BJ (cell line): ENCODE measurements around the gene P3R3URF. TPM values are rescaled to one million over a fixed set of nuclear protein-coding genes. Genes with fewer than 3 reads are reported as not detected.
A peak's percentile ranks its signal among the peaks of the same experiment; 100 is the strongest.

Experiments used
- CTCF ChIA-PET: fragments of 350-600 bp; formaldehyde crosslinking; extraction: SDS; loops from one replicate; lab custom pipeline; 2021; ENCODE audit warnings: antibody characterized with exemption, inconsistent platforms; lab: Yijun Ruan, JAX
- POLR2A ChIA-PET: fragments of 300-600 bp; sonication (Branson Sonifier 250); formaldehyde crosslinking; extraction: SDS; loops from one replicate; lab custom pipeline; 2021; ENCODE audit warnings: antibody characterized with exemption; lab: Charles Lee
- DNase-seq: peaks from one replicate; pipeline ENCODE4 v3.0.0-alpha.2; 2011; ENCODE audit warnings: low read depth
- H3K27me3 ChIP-seq: 2 replicates; pipeline ENCODE4 v1.6.0; 2011; ENCODE audit warnings: low read length; ENCODE audit not compliant: control insufficient read depth, insufficient read depth
- H3K36me3 ChIP-seq: 2 replicates; pipeline ENCODE4 v1.5.1; 2011; ENCODE audit warnings: low read length; ENCODE audit not compliant: control insufficient read depth, insufficient read depth
- H3K4me3 ChIP-seq: 2 replicates; pipeline ENCODE4 v1.5.1; 2011; ENCODE audit warnings: low read depth, mild to moderate bottlenecking, control low read depth, low read length
- polyA plus RNA-seq: library from polyadenylated mRNA; depleted of rRNA; stranded (reverse); fragments of >200 nt; gene quantifications from 2 replicates; pipeline ENCODE4 v1.2.3, GENCODE V29; 2011; rRNA removed
- small RNA-seq: library from RNA; depleted of rRNA; stranded (forward); fragments of <200 nt; gene quantifications from one replicate; pipeline ENCODE3, GENCODE V24; 2012; ENCODE audit warnings: low replicate concordance, low read depth; ENCODE audit not compliant: insufficient read length
- TF ChIP-seq, protein P1 (sequence below): IDR thresholded peaks from 2 replicates; pipeline ENCODE4 v1.5.1; 2011; ENCODE audit warnings: low read depth, mild to moderate bottlenecking, control low read depth, inconsistent platforms, low read length, moderate library complexity; ENCODE audit not compliant: insufficient read depth

P3R3URF gene
- polyA plus RNA-seq, 1 experiment = not detected

- TF ChIP-seq, protein P1, sequence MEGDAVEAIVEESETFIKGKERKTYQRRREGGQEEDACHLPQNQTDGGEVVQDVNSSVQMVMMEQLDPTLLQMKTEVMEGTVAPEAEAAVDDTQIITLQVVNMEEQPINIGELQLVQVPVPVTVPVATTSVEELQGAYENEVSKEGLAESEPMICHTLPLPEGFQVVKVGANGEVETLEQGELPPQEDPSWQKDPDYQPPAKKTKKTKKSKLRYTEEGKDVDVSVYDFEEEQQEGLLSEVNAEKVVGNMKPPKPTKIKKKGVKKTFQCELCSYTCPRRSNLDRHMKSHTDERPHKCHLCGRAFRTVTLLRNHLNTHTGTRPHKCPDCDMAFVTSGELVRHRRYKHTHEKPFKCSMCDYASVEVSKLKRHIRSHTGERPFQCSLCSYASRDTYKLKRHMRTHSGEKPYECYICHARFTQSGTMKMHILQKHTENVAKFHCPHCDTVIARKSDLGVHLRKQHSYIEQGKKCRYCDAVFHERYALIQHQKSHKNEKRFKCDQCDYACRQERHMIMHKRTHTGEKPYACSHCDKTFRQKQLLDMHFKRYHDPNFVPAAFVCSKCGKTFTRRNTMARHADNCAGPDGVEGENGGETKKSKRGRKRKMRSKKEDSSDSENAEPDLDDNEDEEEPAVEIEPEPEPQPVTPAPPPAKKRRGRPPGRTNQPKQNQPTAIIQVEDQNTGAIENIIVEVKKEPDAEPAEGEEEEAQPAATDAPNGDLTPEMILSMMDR = no peak
- CTCF ChIA-PET = interaction anchor here (0.8 to 1.2 kb wide), 4 partner anchors 30 to 93 kb away, joined by 3 to 4 read pairs (median 3); no protein-coding TSS in a partner anchor
- Histone ChIP-seq H3K36me3 (no peaks in the 10 kb centered on the region), H3K4me3 (peak overlapping the region; percentile 68), H3K27me3 (no peaks in the 10 kb centered on the region)
- DNase-seq = no peak
- POLR2A ChIA-PET = no interaction called here
Observed at GRCh38 chr1:46130606-46131005, 45.7 kb downstream of the P3R3URF start.

- no peak for DNase-seq
- no peaks in the 10 kb centered on the region for H3K27me3 ChIP-seq
- H3K4me3 ChIP-seq = no peak overlapping the region
- POLR2A ChIA-PET = no interaction called here
- CTCF ChIA-PET = interaction anchor here (0.8 to 1.2 kb wide), 3 partner anchors 29 to 93 kb away, joined by 3 to 4 read pairs (median 3); no protein-coding TSS in a partner anchor
- H3K36me3 ChIP-seq = no peaks in the 10 kb centered on the region
- TF ChIP-seq, protein P1 = no peak
Observed at GRCh38 chr1:46130121-46130520, 46.2 kb downstream of the P3R3URF start.

GRCh38 chr1:46128344-46128743 lies 47.9 kb downstream of the P3R3URF start:
- Histone ChIP-seq H3K27me3 (no peaks in the 10 kb centered on the region), H3K36me3 (no peaks in the 10 kb centered on the region), H3K4me3 (no peak overlapping the region)
- POLR2A ChIA-PET = no interaction called here
- CTCF ChIA-PET = no interaction called here
- no peak for DNase-seq
- TF ChIP-seq, protein P1 = no peak

Small RNA genes lying within 50 kb of the gene (small RNA-seq; reads per million reads assigned to genes)
- gene AL672043.1 = not detected

Other genes with a start within 250 kb of the P3R3URF start
- gene PIK3R3, start 43.9 kb downstream of the P3R3URF start, polyA plus RNA-seq = 1.5 and 2.2 TPM in 2 replicates
- gene TSPAN1, start 1.4 kb downstream of the P3R3URF start, polyA plus RNA-seq = 0.64 and 1.1 TPM in 2 replicates
- gene POMGNT1, start 21.9 kb upstream of the P3R3URF start, polyA plus RNA-seq = 60.7 and 80.0 TPM in 2 replicates
- gene LURAP1, start 26.8 kb upstream of the P3R3URF start, polyA plus RNA-seq = 2.5 and 3.2 TPM in 2 replicates
- gene RAD54L, start 71.3 kb upstream of the P3R3URF start, polyA plus RNA-seq = 4.3 and 5.6 TPM in 2 replicates
- 70.5 and 101 TPM in 2 replicates for gene LRRC41, start 127.1 kb upstream of the P3R3URF start, polyA plus RNA-seq
- 188 and 449 TPM in 2 replicates for gene UQCRH, start 127.2 kb upstream of the P3R3URF start, polyA plus RNA-seq
- gene NSUN4, start 164.3 kb upstream of the P3R3URF start, polyA plus RNA-seq = 24.0 and 24.2 TPM in 2 replicates
- 1.3 and 1.8 TPM in 2 replicates for gene FAAH, start 217.8 kb upstream of the P3R3URF start, polyA plus RNA-seq